Thoracic aorta (tissue), 2 donors: ENCODE measurements around the gene PCBP4. TPM values are rescaled to one million over a fixed set of nuclear protein-coding genes. Genes with fewer than 3 reads are reported as not detected.
A peak's percentile ranks its signal among the peaks of the same experiment; 100 is the strongest.
"Not testable (repeated sequence)": the region's sequence is repeated elsewhere in the genome, so short reads cannot be mapped to it uniquely, and the experiment has no call there.

Source experiments
- ATAC-seq: fragments of 150-250 bp; one replicate; pipeline ENCODE4 v1.8.0; 2017; ENCODE audit warnings: low read depth; ENCODE audit not compliant: insufficient number of reproducible peaks, low FRiP score
- DNase-seq: peaks from one replicate; pipeline ENCODE4 v3.0.0-alpha.2; 2020; ENCODE audit warnings: low spot score
- H3K27ac ChIP-seq, 2 donors: fragments of 200-600 bp; sonication (generic); 1 replicate in 1 of 2; 2 replicates in 1 of 2; pipeline ENCODE4 v1.5.1; 2016; ENCODE audit warnings: mild to moderate bottlenecking in 2 of 2, moderate library complexity in 2 of 2
- H3K27me3 ChIP-seq: fragments of 200-600 bp; sonication (generic); replicated peaks from 2 replicates; pipeline ENCODE4 v1.6.0; 2016; ENCODE audit warnings: mild to moderate bottlenecking; ENCODE audit not compliant: insufficient read depth
- H3K36me3 ChIP-seq: fragments of 200-600 bp; sonication (generic); one replicate; pipeline ENCODE4 v1.5.1; 2016
- H3K4me1 ChIP-seq, 2 donors: fragments of 200-600 bp; sonication (generic); 1 replicate in 1 of 2; 2 replicates in 1 of 2; pipeline versions ENCODE4 v1.5.1 to v1.6.0; 2016; ENCODE audit warnings: low read depth in 2 of 2, mild to moderate bottlenecking in 1 of 2; ENCODE audit not compliant: control insufficient read depth in 1 of 2
- H3K4me3 ChIP-seq: fragments of 200-600 bp; sonication (generic); 2 replicates; pipeline ENCODE4 v1.5.1; 2016; ENCODE audit warnings: mild to moderate bottlenecking
- H3K9me3 ChIP-seq: fragments of 200-600 bp; sonication (generic); 2 replicates; pipeline ENCODE4 v1.5.1; 2016
- CTCF ChIP-seq: fragments of 200-600 bp; sonication (generic); IDR thresholded peaks from one replicate; pipeline ENCODE4 v1.5.1; 2019; ENCODE audit warnings: antibody characterized with exemption
- total RNA-seq, 2 donors: library from RNA; depleted of rRNA; stranded (reverse); fragments of >200 nt; gene quantifications; one replicate each; pipeline versions ENCODE4 v1.1.0 to v1.2.3, GENCODE V29; 2016

The PCBP4 gene
- total RNA-seq, 2 donors from 2014 or later = 127 to 144 TPM

DNA sequence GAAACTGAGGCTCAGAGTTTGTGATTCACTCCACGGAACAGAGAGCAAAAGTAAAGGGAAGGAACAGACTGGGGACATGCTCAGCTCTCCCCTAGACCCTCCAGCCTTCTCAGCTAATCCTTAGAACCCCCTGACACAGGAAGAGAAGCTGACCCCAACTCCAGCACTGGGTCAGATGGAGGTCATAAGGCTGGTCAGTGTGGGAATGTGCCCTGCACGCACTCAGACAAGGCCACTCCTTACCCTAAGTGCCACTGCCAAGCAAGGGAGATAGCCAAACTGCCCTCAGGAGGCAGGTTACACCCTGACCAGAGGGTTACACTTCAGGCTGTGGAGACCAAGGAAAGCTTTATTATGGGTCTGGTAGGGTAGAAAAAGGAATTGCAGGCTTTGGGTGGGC, 27.3 kb upstream of the PCBP4 start:
- Histone ChIP-seq H3K4me1 (peaks cover 12 to 27% of the 10 kb centered on the region in 2 donors), H3K27ac (no peak overlapping the region), H3K27me3 (no peaks in the 10 kb centered on the region), H3K4me3 (peak overlapping the region; percentile 86), H3K9me3 (no peaks in the 10 kb centered on the region), H3K36me3 (peaks cover 23% of the 10 kb centered on the region)
- no peak for TF ChIP-seq CTCF
- no peak for ATAC-seq
- no peak for DNase-seq

GRCh38 chr3:51993657-51994056, 26.4 kb upstream of the PCBP4 start:
- DNase-seq, H3K4me3 ChIP-seq, ATAC-seq, H3K27me3 ChIP-seq, H3K27ac ChIP-seq, H3K9me3 ChIP-seq: not testable (repeated sequence)
- Histone ChIP-seq H3K4me1 (peaks cover 16 to 33% of the 10 kb centered on the region in 2 donors), H3K36me3 (peaks cover 23% of the 10 kb centered on the region)

DNA sequence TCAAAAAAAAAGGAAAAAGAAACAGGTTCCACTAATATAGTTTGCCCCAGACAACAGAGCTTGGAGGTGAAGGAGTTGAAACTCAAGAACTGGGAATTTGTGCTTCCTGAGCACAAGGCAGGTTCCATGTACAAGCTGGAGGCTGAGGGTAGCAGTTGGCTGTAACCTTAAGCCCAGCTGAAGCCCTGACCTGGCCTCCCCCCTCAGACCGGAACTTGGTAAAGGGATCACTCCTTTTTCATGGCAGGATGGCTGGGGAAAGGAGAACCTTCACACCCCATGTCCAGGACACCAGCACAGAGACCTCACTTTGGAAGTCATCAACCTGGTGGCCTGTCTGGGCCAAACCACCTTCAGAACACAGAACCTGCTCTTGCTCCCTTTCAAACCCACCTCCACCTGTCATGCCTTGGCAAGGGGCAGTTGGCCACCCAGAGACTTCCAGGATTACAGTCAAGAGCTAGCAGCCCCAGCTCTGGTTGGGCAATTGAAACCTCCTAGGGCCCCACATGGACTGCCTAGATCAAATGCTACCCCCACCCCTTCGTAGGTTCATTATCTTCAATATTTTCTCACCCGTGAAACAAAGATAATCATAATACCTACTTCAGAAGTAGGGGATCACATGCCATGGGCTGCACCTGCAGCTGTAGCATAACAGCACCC, 24.9 kb upstream of the PCBP4 start:
- Histone ChIP-seq H3K9me3 (no peaks in the 10 kb centered on the region), H3K36me3 (peaks cover 25% of the 10 kb centered on the region), H3K4me3 (no peak overlapping the region), H3K27me3 (no peaks in the 10 kb centered on the region), H3K27ac (no peak overlapping the region), H3K4me1 (peaks cover 16 to 33% of the 10 kb centered on the region in 2 donors)
- no peak for TF ChIP-seq CTCF
- ATAC-seq (no peak), DNase-seq (no peak)

GRCh38 chr3:51990501-51990971, 23.3 kb upstream of the PCBP4 start:
- H3K4me3 ChIP-seq, ATAC-seq: not testable (repeated sequence)
- peak overlapping the region; percentile 68 to 80 for H3K27ac ChIP-seq

GRCh38 chr3:51988286-51989146, 21.3 kb upstream of the PCBP4 start:
- Histone ChIP-seq H3K4me1 (peaks cover 11 to 25% of the 10 kb centered on the region in 2 donors), H3K27ac (no peak overlapping the region), H3K9me3 (no peaks in the 10 kb centered on the region), H3K27me3 (no peaks in the 10 kb centered on the region), H3K4me3 (no peak overlapping the region), H3K36me3 (peaks cover 12% of the 10 kb centered on the region)
- ATAC-seq (no peak), DNase-seq (no peak)
- TF ChIP-seq CTCF = no peak

More at GRCh38 chr3:51990501-51990971, 23.3 kb upstream of the PCBP4 start:
- Histone ChIP-seq H3K36me3 (peaks cover 25% of the 10 kb centered on the region), H3K4me1 (peaks cover 16 to 33% of the 10 kb centered on the region in 2 donors)
- not testable (repeated sequence) for DNase-seq, H3K27me3 ChIP-seq, H3K9me3 ChIP-seq

- H3K27me3 ChIP-seq = no peaks in the 10 kb centered on the region
- H3K4me3 ChIP-seq = no peak overlapping the region
- peaks cover 11 to 28% of the 10 kb centered on the region in 2 donors for H3K4me1 ChIP-seq
- H3K9me3 ChIP-seq = no peaks in the 10 kb centered on the region
- ATAC-seq = no peak
- no peak for TF ChIP-seq CTCF
- no peak for DNase-seq
- H3K27ac ChIP-seq = no peak overlapping the region
- H3K36me3 ChIP-seq = peaks cover 5% of the 10 kb centered on the region
Observed at GRCh38 chr3:51987568-51987967, 20.3 kb upstream of the PCBP4 start.
